T-helper 1 cell treated with Interleukin-12 subunit alpha and Interleukin-12 subunit beta and Interleukin-4 antibody, amounts not matched to agents 30 ng/mL and 1 ng/mL, for 36 hours (primary cell): Measurements from ENCODE around the gene PPIAL4G. TPM values are rescaled to one million over a fixed set of nuclear protein-coding genes. Genes with fewer than 3 reads are reported as not detected.

ENCODE experiments used
- total RNA-seq: library from RNA; stranded (reverse); gene quantifications from 2 replicates; pipeline ENCODE4 v1.2.3, GENCODE V29; 2022

PPIAL4G gene
- total RNA-seq, 1 donor from 2014 or later = 1.0 TPM

Other genes with a start within 250 kb of the PPIAL4G start
- 34.6 and 35.7 TPM in 2 replicates for gene NBPF14, start 112.7 kb upstream of the PPIAL4G start, total RNA-seq